ENCODE results near the gene C2orf42.
"Not testable (repeated sequence)": the region's sequence is repeated elsewhere in the genome, so short reads cannot be mapped to it uniquely, and the experiment has no call there.

Gene C2orf42

DNA sequence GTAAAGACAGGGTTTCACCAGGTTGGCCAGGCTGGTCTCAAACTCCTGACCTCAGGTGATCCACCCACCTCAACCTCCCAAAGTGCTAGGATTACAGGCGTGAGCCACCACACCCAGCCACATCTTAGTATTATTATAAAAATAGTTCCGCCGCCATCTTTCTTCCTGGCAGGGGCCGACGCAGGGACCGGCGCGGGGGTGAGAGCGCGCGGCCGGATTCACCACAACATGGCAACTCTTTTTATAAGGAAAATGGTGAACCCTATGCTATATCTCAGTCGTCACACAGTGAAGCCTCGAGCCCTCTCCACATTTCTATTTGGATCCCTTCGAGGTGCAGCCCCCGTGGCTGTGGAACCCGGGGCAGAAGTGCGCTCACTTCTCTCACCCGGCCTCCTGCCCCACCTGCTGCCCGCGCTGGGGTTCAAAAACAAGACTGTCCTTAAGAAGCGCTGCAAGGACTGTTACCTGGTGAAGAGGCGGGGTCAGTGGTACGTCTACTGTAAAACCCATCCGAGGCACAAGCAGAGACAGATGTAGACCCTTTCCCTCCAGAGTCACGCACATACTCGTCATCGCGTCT lies 88.4 kb downstream of the C2orf42 start:
- DNase-seq (ENCODE audit: low read depth) = not testable (repeated sequence)

DNA sequence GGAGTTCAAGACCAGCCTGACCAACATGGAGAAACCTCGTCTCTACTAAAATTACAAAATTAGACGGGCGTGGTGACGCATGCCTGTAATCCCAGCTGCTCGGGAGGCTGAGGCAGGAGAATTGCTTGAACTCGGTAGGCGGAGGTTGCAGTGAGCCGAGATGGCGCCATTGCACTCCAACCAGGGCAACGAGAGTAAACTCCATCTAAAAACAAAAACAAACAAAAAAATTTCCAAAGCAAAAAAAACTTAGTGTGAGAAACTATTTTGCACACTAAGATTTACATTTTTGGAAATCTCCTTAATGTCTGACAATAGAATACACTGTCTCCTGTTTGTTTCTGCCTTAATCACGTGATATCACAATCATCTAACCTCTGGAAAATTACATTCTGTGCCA lies 89.1 kb downstream of the C2orf42 start:
- not testable (repeated sequence) for DNase-seq (ENCODE audit: low read depth)

DNA sequence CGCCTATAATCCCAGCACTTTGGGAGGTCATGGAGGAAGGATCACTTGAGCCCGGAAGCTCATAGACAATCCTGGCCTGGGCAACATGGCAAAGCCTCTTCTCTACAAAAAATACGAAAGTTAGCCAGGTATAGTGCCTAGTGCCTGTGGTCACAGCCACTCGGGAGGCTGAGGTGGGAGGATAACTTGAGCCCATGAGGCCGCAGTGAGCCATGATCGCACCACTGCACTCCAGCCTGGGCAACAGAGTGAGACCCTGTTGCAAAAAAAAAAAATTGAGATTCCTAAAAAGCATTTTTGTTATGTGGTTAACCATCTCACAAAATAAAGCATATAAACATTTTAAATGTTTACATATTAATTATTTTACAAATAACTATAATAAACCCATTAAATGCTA lies 89.6 kb downstream of the C2orf42 start:
- no peak for DNase-seq (ENCODE audit: low read depth)

Data from non-pigmented ciliary epithelial cell (primary cell).